Right renal pelvis (tissue), 4 donors: ENCODE results near the gene CLDND2. TPM values are rescaled to one million over a fixed set of nuclear protein-coding genes. Genes with fewer than 3 reads are reported as not detected.

ENCODE experiments used
- polyA plus RNA-seq, 4 donors: library from polyadenylated mRNA; unstranded; fragments of 120-200 nt; gene quantifications; one replicate each; pipeline ENCODE4 v1.2.1, GENCODE V29; 2013; ENCODE audit not compliant: insufficient read length in 4 of 4

Gene CLDND2
- polyA plus RNA-seq, 4 donors, result 1.3 to 1.9 (median 1.6) TPM

Other genes starting within 250 kb of the CLDND2 start
- 1 to 10 TPM in 3 of 4 donors, under 1 TPM in 1; 0.97 to 2.3 (median 1.3) TPM for gene SIGLEC9, start 244.1 kb downstream of the CLDND2 start, polyA plus RNA-seq
- under 1 TPM; 0.32 to 0.62 (median 0.43) TPM for gene SIGLEC7, start 226.7 kb downstream of the CLDND2 start, polyA plus RNA-seq
- 1 to 10 TPM; 1.5 to 2.6 (median 1.5) TPM for gene CD33, start 143.9 kb downstream of the CLDND2 start, polyA plus RNA-seq
- not detected for gene SIGLECL1, start 117.9 kb downstream of the CLDND2 start, polyA plus RNA-seq
- gene IGLON5, start 57.4 kb downstream of the CLDND2 start, polyA plus RNA-seq, result 1 to 10 TPM; 2.8 to 4.3 (median 4.0) TPM
- gene VSIG10L, start 26.9 kb downstream of the CLDND2 start, polyA plus RNA-seq, result 1 to 10 TPM; 4.3 to 5.2 (median 5.0) TPM
- gene ETFB, start 2.6 kb downstream of the CLDND2 start, polyA plus RNA-seq, result 100 to 1,000 TPM; 110 to 172 (median 124) TPM
- 1 to 10 TPM; 1.0 to 1.7 (median 1.5) TPM for gene NKG7, start 3.7 kb upstream of the CLDND2 start, polyA plus RNA-seq
- gene LIM2, start 19.0 kb upstream of the CLDND2 start, polyA plus RNA-seq, result under 1 TPM; 0.24 to 0.47 (median 0.29) TPM
- under 1 TPM; 0.11 to 0.36 (median 0.23) TPM for gene C19orf84, start 21.6 kb upstream of the CLDND2 start, polyA plus RNA-seq
- gene SIGLEC10, start 48.6 kb upstream of the CLDND2 start, polyA plus RNA-seq, result 1 to 10 TPM in 2 of 4 donors, under 1 TPM in 2; 0.87 to 1.3 (median 1.1) TPM
- gene SIGLEC8, start 89.5 kb upstream of the CLDND2 start, polyA plus RNA-seq, result under 1 TPM in 2 of 4 donors, not detected in 2; 0.05 to 0.08 TPM
- gene CEACAM18, start 109.5 kb upstream of the CLDND2 start, polyA plus RNA-seq, result not detected
- under 1 TPM in 3 of 4 donors, not detected in 1; 0.04 to 0.13 (median 0.11) TPM for gene SIGLEC12, start 132.8 kb upstream of the CLDND2 start, polyA plus RNA-seq
- under 1 TPM in 3 of 4 donors, not detected in 1; 0.12 to 0.25 (median 0.19) TPM for gene SIGLEC6, start 162.7 kb upstream of the CLDND2 start, polyA plus RNA-seq
- 10 to 100 TPM; 14.6 to 19.9 (median 17.6) TPM for gene ZNF175, start 202.3 kb upstream of the CLDND2 start, polyA plus RNA-seq